Measurements from ENCODE around the gene AGBL5. TPM values are rescaled to one million over a fixed set of nuclear protein-coding genes. Genes with fewer than 3 reads are reported as not detected.

AGBL5 gene
- total RNA-seq, 2 donors from 2014 or later, result 8.9 to 10.7 TPM

Other genes with a start within 250 kb of the AGBL5 start
- not detected for gene DPYSL5, start 203.5 kb upstream of the AGBL5 start, total RNA-seq
- gene MAPRE3, start 81.0 kb upstream of the AGBL5 start, total RNA-seq, result 1 to 10 TPM; 5.0 to 5.8 TPM
- 10 to 100 TPM; 42.4 to 47.3 TPM for gene TMEM214, start 18.7 kb upstream of the AGBL5 start, total RNA-seq
- gene OST4, start 20.0 kb downstream of the AGBL5 start, total RNA-seq, result 100 to 1,000 TPM; 284 to 371 TPM
- gene EMILIN1, start 26.9 kb downstream of the AGBL5 start, total RNA-seq, result 1 to 10 TPM in 1 of 2 donors, under 1 TPM in 1; 0.32 to 1.7 TPM
- gene KHK, start 35.1 kb downstream of the AGBL5 start, total RNA-seq, result 1 to 10 TPM; 4.5 to 5.4 TPM
- not detected for gene CGREF1, start 67.5 kb downstream of the AGBL5 start, total RNA-seq
- gene ABHD1, start 72.1 kb downstream of the AGBL5 start, total RNA-seq, result under 1 TPM; 0.65 to 0.94 TPM
- gene PREB, start 83.0 kb downstream of the AGBL5 start, total RNA-seq, result 10 to 100 TPM; 25.6 to 27.1 TPM
- gene PRR30, start 87.7 kb downstream of the AGBL5 start, total RNA-seq, result not detected
- gene TCF23, start 97.3 kb downstream of the AGBL5 start, total RNA-seq, result not detected
- gene ATRAID, start 160.4 kb downstream of the AGBL5 start, total RNA-seq, result 10 to 100 TPM; 59.7 to 76.8 TPM
- 100 to 1,000 TPM; 147 to 190 TPM for gene SLC5A6, start 160.6 kb downstream of the AGBL5 start, total RNA-seq
- gene CAD, start 165.7 kb downstream of the AGBL5 start, total RNA-seq, result 10 to 100 TPM; 27.2 to 30.0 TPM
- gene SLC30A3, start 211.4 kb downstream of the AGBL5 start, total RNA-seq, result under 1 TPM in 1 of 2 donors, not detected in 1; 0.13 TPM
- not detected for gene DNAJC5G, start 223.8 kb downstream of the AGBL5 start, total RNA-seq
- gene TRIM54, start 230.8 kb downstream of the AGBL5 start, total RNA-seq, result not detected

Data from T-helper 17 cell (primary cell).